H1 (cell line): ENCODE results near the gene FAM131A. TPM values are rescaled to one million over a fixed set of nuclear protein-coding genes. Genes with fewer than 3 reads are reported as not detected.

Source experiments
- CTCF ChIA-PET: fragments of 300-600 bp; sonication (Branson Sonifier 250); formaldehyde crosslinking; loops from one replicate; lab custom pipeline; 2021; ENCODE audit not compliant: partially characterized antibody; lab: Charles Lee
- POLR2A ChIA-PET: fragments of 300-600 bp; sonication (Branson Sonifier 250); formaldehyde crosslinking; loops from one replicate; lab custom pipeline; 2021; ENCODE audit warnings: inconsistent platforms; ENCODE audit not compliant: partially characterized antibody; lab: Charles Lee
- DNase-seq, 2 experiments: peaks; one replicate each; pipeline versions ENCODE4 v3.0.0 to v3.0.0-alpha.2; 2010 to 2022; ENCODE audit warnings: low spot score in 2 of 2, low read depth in 1 of 2, mixed read lengths in 1 of 2
- FAIRE-seq: peaks from 2 replicates; lab custom pipeline; 2011; peaks lifted over from hg19 to GRCh38; lab: Jason Lieb, UNC
- H2AFZ ChIP-seq: 2 replicates; pipeline ENCODE4 v1.8.1; 2012; ENCODE audit warnings: low read length, inconsistent platforms
- H2AK5ac ChIP-seq: 2 replicates; pipeline ENCODE4 v1.6.1; 2013; ENCODE audit warnings: low read depth, low read length
- H2BK120ac ChIP-seq: replicated peaks from 2 replicates; pipeline ENCODE3; 2013; ENCODE audit warnings: low read depth, low read length, inconsistent platforms
- H2BK12ac ChIP-seq: 2 replicates; pipeline ENCODE4 v1.6.1; 2013; ENCODE audit warnings: low read depth, low read length
- H2BK15ac ChIP-seq: 2 replicates; pipeline ENCODE4 v1.6.1; 2013; ENCODE audit warnings: low read length
- H2BK20ac ChIP-seq: 2 replicates; pipeline ENCODE4 v1.6.1; 2013; ENCODE audit warnings: low read length
- H2BK5ac ChIP-seq: 2 replicates; pipeline ENCODE4 v1.6.1; 2013; ENCODE audit warnings: low read depth, low read length
- H3K14ac ChIP-seq: 2 replicates; pipeline ENCODE4 v1.6.1; 2013; ENCODE audit warnings: inconsistent platforms; ENCODE audit not compliant: insufficient read length
- H3K18ac ChIP-seq: 2 replicates; pipeline ENCODE4 v1.6.1; 2013; ENCODE audit warnings: low read length; ENCODE audit errors: extremely low read depth
- H3K23ac ChIP-seq: 2 replicates; pipeline ENCODE4 v1.6.1; 2013; ENCODE audit warnings: inconsistent platforms; ENCODE audit not compliant: insufficient read length
- H3K23me2 ChIP-seq: 2 replicates; pipeline ENCODE4 v1.6.1; 2013; ENCODE audit warnings: low read depth, low read length
- H3K27ac ChIP-seq: 2 replicates; pipeline ENCODE4 v1.6.1; 2011; ENCODE audit warnings: low read depth, low read length, inconsistent platforms
- H3K27me3 ChIP-seq, 4 experiments: replicated peaks in 1 of 4; 1 replicate in 1 of 4; 2 replicates in 3 of 4; pipeline versions ENCODE4 v1.6.1 to v1.8.1; 2011 to 2013; ENCODE audit warnings: low read length in 3 of 4, mild to moderate bottlenecking in 3 of 4, inconsistent platforms in 2 of 4, mixed read lengths in 2 of 4, moderate library complexity in 1 of 4; ENCODE audit not compliant: control insufficient read depth in 3 of 4, insufficient read depth in 3 of 4; ENCODE audit errors: extremely low read depth in 1 of 4
- H3K36me3 ChIP-seq, 4 experiments: 2 replicates each; pipeline versions ENCODE4 v1.6.1 to v1.8.1; 2011 to 2013; ENCODE audit warnings: mild to moderate bottlenecking in 4 of 4, low read length in 3 of 4, moderate library complexity in 2 of 4, control low read depth in 1 of 4, inconsistent platforms in 1 of 4; ENCODE audit not compliant: insufficient read depth in 4 of 4, control insufficient read depth in 2 of 4
- H3K4ac ChIP-seq: replicated peaks from 2 replicates; pipeline ENCODE3; 2013; ENCODE audit warnings: low read length, low read depth, mixed read lengths, inconsistent platforms; ENCODE audit not compliant: insufficient read length
- H3K4me1 ChIP-seq, 4 experiments: replicated peaks in 1 of 4; 1 replicate in 1 of 4; 2 replicates in 3 of 4; pipeline versions ENCODE4 v1.6.1 to v1.8.1; 2011 to 2013; ENCODE audit warnings: low read length in 3 of 4, inconsistent platforms in 2 of 4, mixed read lengths in 1 of 4; ENCODE audit not compliant: insufficient read depth in 4 of 4, control insufficient read depth in 3 of 4
- H3K4me2 ChIP-seq, 2 experiments: 2 replicates each; pipeline versions ENCODE4 v1.6.1 to v1.8.1; 2011 to 2013; ENCODE audit warnings: low read depth in 2 of 2, low read length in 2 of 2, control low read depth in 1 of 2, inconsistent platforms in 1 of 2, mild to moderate bottlenecking in 1 of 2; ENCODE audit not compliant: insufficient read depth in 1 of 2
- H3K4me3 ChIP-seq, 4 experiments: fragments of 200-600, 300-600 bp in 1 of 4; sonication (generic), shearing (Covaris generic), sonication (Bioruptor Twin) in 1 of 4; 2 replicates each; pipeline versions ENCODE4 v1.5.1 to v1.8.1; 2011 to 2016; ENCODE audit warnings: low read length in 4 of 4, low read depth in 3 of 4, control low read depth in 2 of 4, inconsistent platforms in 2 of 4, mild to moderate bottlenecking in 2 of 4, mixed read lengths in 1 of 4, moderate library complexity in 1 of 4; ENCODE audit not compliant: insufficient read depth in 2 of 4; ENCODE audit errors: extremely low read depth in 1 of 4
- H3K56ac ChIP-seq: replicated peaks from 2 replicates; pipeline ENCODE3; 2013; ENCODE audit warnings: low read depth, mild to moderate bottlenecking, mixed read lengths, low read length, inconsistent platforms; ENCODE audit not compliant: insufficient read length
- H3K79me1 ChIP-seq: 2 replicates; pipeline ENCODE4 v1.6.1; 2013; ENCODE audit warnings: low read depth, low read length, control low read depth
- H3K79me2 ChIP-seq, 2 experiments: 2 replicates each; pipeline versions ENCODE4 v1.6.1 to v1.8.1; 2012 to 2013; ENCODE audit warnings: low read length in 2 of 2, mild to moderate bottlenecking in 2 of 2, inconsistent platforms in 1 of 2; ENCODE audit not compliant: insufficient read depth in 2 of 2, control insufficient read depth in 1 of 2
- H3K9ac ChIP-seq, 4 experiments: replicated peaks in 1 of 4; 1 replicate in 1 of 4; 2 replicates in 3 of 4; pipeline versions ENCODE4 v1.6.1 to v1.8.1; 2011 to 2013; ENCODE audit warnings: low read depth in 3 of 4, low read length in 3 of 4, control low read depth in 2 of 4, mild to moderate bottlenecking in 2 of 4, moderate library complexity in 2 of 4, inconsistent platforms in 1 of 4; ENCODE audit errors: extremely low read depth in 1 of 4
- H3K9me3 ChIP-seq, 2 experiments: 2 replicates each; pipeline versions ENCODE4 v1.6.1 to v1.8.1; 2012 to 2013; ENCODE audit warnings: mild to moderate bottlenecking in 2 of 2, moderate library complexity in 2 of 2, control low read depth in 1 of 2, inconsistent platforms in 1 of 2, low read depth in 1 of 2, low read length in 1 of 2, mixed read lengths in 1 of 2; ENCODE audit not compliant: insufficient read depth in 2 of 2
- H4K20me1 ChIP-seq, 2 experiments: replicated peaks in 1 of 2; 2 replicates each; pipeline versions ENCODE3 to v1.8.1; 2011 to 2013; ENCODE audit warnings: inconsistent platforms in 2 of 2, low read length in 2 of 2, mild to moderate bottlenecking in 1 of 2; ENCODE audit not compliant: insufficient read depth in 2 of 2, control insufficient read depth in 1 of 2
- H4K5ac ChIP-seq: 2 replicates; pipeline ENCODE4 v1.6.1; 2013; ENCODE audit warnings: low read length, low read depth, mixed read lengths, inconsistent platforms; ENCODE audit not compliant: insufficient read length
- H4K8ac ChIP-seq: 2 replicates; pipeline ENCODE4 v1.8.0; 2013; ENCODE audit warnings: mild to moderate bottlenecking, moderate library complexity, low read length, inconsistent platforms; ENCODE audit not compliant: insufficient read depth; ENCODE audit errors: extremely low read depth
- H4K91ac ChIP-seq: replicated peaks from 2 replicates; pipeline ENCODE3; 2013; ENCODE audit warnings: low read length, mixed read lengths, inconsistent platforms; ENCODE audit not compliant: insufficient read length
- CBX8 ChIP-seq: fragments of 300-800, 300-1000 bp; sonication (generic); IDR thresholded peaks from 2 replicates; pipeline ENCODE4 v1.7.1; 2016; ENCODE audit warnings: low read depth, low read length, borderline replicate concordance
- GABPA ChIP-seq: IDR thresholded peaks from 2 replicates; pipeline ENCODE4 v1.6.1; 2011; ENCODE audit warnings: mild to moderate bottlenecking, low read length, moderate library complexity, borderline replicate concordance; ENCODE audit not compliant: insufficient read depth
- MAFK ChIP-seq: IDR thresholded peaks from 2 replicates; pipeline ENCODE4 v1.6.1; 2012; ENCODE audit warnings: low read depth, mild to moderate bottlenecking, improper control_type of control experiment, low read length
- NANOG ChIP-seq: IDR thresholded peaks from 2 replicates; pipeline ENCODE4 v1.6.1; 2011; ENCODE audit warnings: low read length, low read depth, mild to moderate bottlenecking, inconsistent platforms; ENCODE audit not compliant: insufficient read depth, poor library complexity, severe bottlenecking
- NRF1 ChIP-seq: IDR thresholded peaks from 2 replicates; pipeline ENCODE4 v1.6.1; 2011; ENCODE audit warnings: mild to moderate bottlenecking, low read depth, low read length, improper control_type of control experiment
- RAD21 ChIP-seq, 2 experiments: IDR thresholded peaks in 1 of 2; conservative IDR thresholded peaks in 1 of 2; 2 replicates each; pipeline ENCODE4 v1.6.1; 2011; ENCODE audit warnings: low read depth in 2 of 2, low read length in 2 of 2, improper control_type of control experiment in 1 of 2, inconsistent platforms in 1 of 2, mild to moderate bottlenecking in 1 of 2, moderate library complexity in 1 of 2
- SP1 ChIP-seq: IDR thresholded peaks from 2 replicates; pipeline ENCODE4 v1.6.1; 2011; ENCODE audit warnings: low read depth, low read length
- SP2 ChIP-seq: IDR thresholded peaks from 2 replicates; pipeline ENCODE4 v1.6.1; 2012; ENCODE audit warnings: mild to moderate bottlenecking, low read length, inconsistent platforms
- TEAD4 ChIP-seq: IDR thresholded peaks from 2 replicates; pipeline ENCODE4 v1.6.1; 2012; ENCODE audit warnings: low read depth, low read length, inconsistent platforms, mixed read lengths
- WGBS, 2 experiments: shearing (Covaris generic) in 1 of 2; methylation state at CpG; one replicate each; pipeline versions ENCODE4 v1.1.6 to v1.1.7; 2013 to 2015; ENCODE audit warnings: low lambda C conversion rate in 2 of 2, mixed read lengths in 2 of 2, inconsistent platforms in 1 of 2, low coverage in 1 of 2, missing lambda C conversion rate in 1 of 2; ENCODE audit not compliant: insufficient replicate concordance in 2 of 2, insufficient coverage in 1 of 2, insufficient read length in 1 of 2; ENCODE audit errors: extremely low coverage in 1 of 2, missing lambda C conversion rate in 1 of 2; 5-methylcytosine and 5-hydroxymethylcytosine counted together
- polyA plus RNA-seq, 7 experiments: library from polyadenylated mRNA; depleted of rRNA in 3 of 7; stranded (reverse) in 5 of 7; unstranded in 2 of 7; fragments of >200 nt in 5 of 7; fragments of 200-250 nt in 2 of 7; gene quantifications; 1 replicate in 5 of 7; 2 replicates in 1 of 7; 4 replicates in 1 of 7; pipeline versions ENCODE4 v1.2.1 to v1.2.3, GENCODE V29; 2011 to 2013; ENCODE audit warnings: missing spikeins in 2 of 7, mixed read lengths in 2 of 7
- total RNA-seq: library from RNA; stranded (reverse); fragmentation: NEBNext Ultra II Directional; extraction: Animal tissue kit (Norgen Biotek cat#: 25700); gene quantifications from 2 replicates; pipeline ENCODE4 v1.2.1, GENCODE V29; 2021
- TF ChIP-seq, protein P1 (sequence below), 3 experiments: IDR thresholded peaks; 1 replicate in 2 of 3; 2 replicates in 1 of 3; pipeline versions ENCODE4 v1.5.1 to v1.6.1; 2011; ENCODE audit warnings: low read length in 3 of 3, mild to moderate bottlenecking in 3 of 3, inconsistent platforms in 2 of 3, low read depth in 1 of 3, moderate library complexity in 1 of 3; ENCODE audit not compliant: insufficient read depth in 1 of 3; ENCODE audit errors: control extremely low read depth in 1 of 3

FAM131A gene
- total and polyA plus RNA-seq, 2 of the 8 experiments (the other 6 are each of a cell fraction or from before 2014, with no cell fraction given): 16.0 to 21.9 TPM

GRCh38 chr3:184325715-184326369 lies 11.6 kb upstream of the FAM131A start:
- Histone ChIP-seq H3K14ac (no peak overlapping the region), H3K4me3 (no peak overlapping the region), H3K79me2 (peaks cover 0 to 6% of the 10 kb centered on the region in 2 experiments; a peak in 1 of 4 replicates), H3K4ac (no peak overlapping the region), H2BK12ac (no peak overlapping the region), H4K5ac (no peak overlapping the region), H3K27me3 (no peaks in the 10 kb centered on the region), H2BK20ac (no peak overlapping the region), H2BK15ac (no peak overlapping the region), H3K4me2 (no peak overlapping the region), H2AFZ (no peak overlapping the region), H3K9me3 (no peaks in the 10 kb centered on the region), H3K79me1 (peaks cover 2% of the 10 kb centered on the region; the same call in 1 of the 2 replicates), H2BK120ac (no peak overlapping the region), H4K91ac (no peak overlapping the region), H4K20me1 (peaks cover 18 to 22% of the 10 kb centered on the region in 2 experiments), H3K36me3 (peaks cover 75 to 99% (median 92%) of the 10 kb centered on the region in 4 experiments), H3K9ac (no peak overlapping the region), H2BK5ac (no peak overlapping the region), H3K4me1 (no peaks in the 10 kb centered on the region), H3K56ac (no peak overlapping the region), H2AK5ac (no peak overlapping the region), H3K23me2 (no peaks in the 10 kb centered on the region), H4K8ac (no peak overlapping the region), H3K27ac (no peak overlapping the region), H3K18ac (no peak overlapping the region), H3K23ac (no peak overlapping the region)
- no peak for DNase-seq
- CTCF ChIA-PET: interaction anchor here (0.7 to 1.3 kb wide), 5 partner anchors 9 to 244 kb away, joined by 3 to 7 read pairs (median 3); no protein-coding TSS in a partner anchor
- POLR2A ChIA-PET: interaction anchor here (0.8 to 9.8 kb wide), 13 partner anchors 8 to 80 kb away, joined by 3 to 148 read pairs (median 7); partner anchors contain the start of genes EIF4G1 and FAM131A
- WGBS, 2 experiments: 93% methylated on average over 6 of the region's 6 CpGs; no CpG with 5 or more reads in 1 of the 2 experiments
- no peak for FAIRE-seq
- TF ChIP-seq TEAD4 (no peak), CBX8 (no peak), MAFK (no peak), GABPA (no peak), NRF1 (no peak), SP2 (no peak), NANOG (no peak), RAD21 (IDR thresholded peaks at IDR 0.05 in 1 of 2, conservative IDR thresholded peaks at IDR 0.05 in 1 of 2; ENCODE audit: low read depth in 2 of 2, low read length in 2 of 2) (no peak), SP1 (no peak)
- TF ChIP-seq, protein P1, sequence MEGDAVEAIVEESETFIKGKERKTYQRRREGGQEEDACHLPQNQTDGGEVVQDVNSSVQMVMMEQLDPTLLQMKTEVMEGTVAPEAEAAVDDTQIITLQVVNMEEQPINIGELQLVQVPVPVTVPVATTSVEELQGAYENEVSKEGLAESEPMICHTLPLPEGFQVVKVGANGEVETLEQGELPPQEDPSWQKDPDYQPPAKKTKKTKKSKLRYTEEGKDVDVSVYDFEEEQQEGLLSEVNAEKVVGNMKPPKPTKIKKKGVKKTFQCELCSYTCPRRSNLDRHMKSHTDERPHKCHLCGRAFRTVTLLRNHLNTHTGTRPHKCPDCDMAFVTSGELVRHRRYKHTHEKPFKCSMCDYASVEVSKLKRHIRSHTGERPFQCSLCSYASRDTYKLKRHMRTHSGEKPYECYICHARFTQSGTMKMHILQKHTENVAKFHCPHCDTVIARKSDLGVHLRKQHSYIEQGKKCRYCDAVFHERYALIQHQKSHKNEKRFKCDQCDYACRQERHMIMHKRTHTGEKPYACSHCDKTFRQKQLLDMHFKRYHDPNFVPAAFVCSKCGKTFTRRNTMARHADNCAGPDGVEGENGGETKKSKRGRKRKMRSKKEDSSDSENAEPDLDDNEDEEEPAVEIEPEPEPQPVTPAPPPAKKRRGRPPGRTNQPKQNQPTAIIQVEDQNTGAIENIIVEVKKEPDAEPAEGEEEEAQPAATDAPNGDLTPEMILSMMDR (IDR thresholded peaks at IDR 0.05; ENCODE audit: control extremely low read depth in 1 of 3, insufficient read depth in 1 of 3, low read depth in 1 of 3, low read length in 3 of 3): no peak
